ENCODE measurements around the gene C11orf97. TPM values are rescaled to one million over a fixed set of nuclear protein-coding genes. Genes with fewer than 3 reads are reported as not detected.
A peak's percentile ranks its signal among the peaks of the same experiment; 100 is the strongest.

The C11orf97 gene
- total and polyA plus RNA-seq, 9 of the 15 experiments (the other 6 are each of a cell fraction or from before 2014, with no cell fraction given), result not detected

- TF ChIP-seq ZBTB34 (CRISPR knock-in tag; IDR thresholded peaks at IDR 0.05) (no peak), PRDM10 (IDR thresholded peaks at IDR 0.05; ENCODE audit: partially characterized antibody) (peak; percentile 30), GABPB1 (CRISPR knock-in tag; IDR thresholded peaks at IDR 0.05) (peak; percentile 88), YBX1 (IDR thresholded peaks at IDR 0.05) (no peak), PHTF2 (CRISPR knock-in tag; IDR thresholded peaks at IDR 0.05) (no peak), NFYB (IDR thresholded peaks at IDR 0.05; ENCODE audit: extremely low read depth, insufficient read length) (no peak), ATF6 (CRISPR knock-in tag; IDR thresholded peaks at IDR 0.05) (0 out of 2 replicates have a peak, but pooled peaks have one; percentile 43), ATF1 (CRISPR knock-in tag; IDR thresholded peaks at IDR 0.05) (no peak), ATF1 (tag; IDR thresholded peaks at IDR 0.05) (peak; percentile 70), SFPQ (IDR thresholded peaks at IDR 0.05; ENCODE audit: low read depth, low read length) (no peak), ZNF175 (CRISPR knock-in tag; IDR thresholded peaks at IDR 0.05; ENCODE audit: low read depth) (0 out of 2 replicates have a peak, but pooled peaks have one; percentile 36), TAF1 (IDR thresholded peaks at IDR 0.05; ENCODE audit: control insufficient read depth, extremely low read depth, insufficient read depth, low read length, severe bottlenecking) (peak; percentile 38), ATF4 (CRISPR knock-in tag; IDR thresholded peaks at IDR 0.05) (no peak)
Measured at GRCh38 chr11:94543695-94544645, 31.7 kb downstream of the C11orf97 start, which contains the start of gene FUT4 (continued).
